Transverse colon (tissue), 4 donors: Measurements from ENCODE around the gene SLC2A5. TPM values are rescaled to one million over a fixed set of nuclear protein-coding genes. Genes with fewer than 3 reads are reported as not detected.

Source experiments
- DNase-seq: peaks from one replicate; pipeline ENCODE4 v3.0.0-alpha.2; 2019
- H3K27ac ChIP-seq, 4 donors: fragments of 200-600 bp; sonication (generic); 2 replicates each; pipeline ENCODE4 v1.5.1; 2016 to 2018; ENCODE audit warnings: inconsistent platforms in 4 of 4
- H3K27me3 ChIP-seq: fragments of 200-600 bp; sonication (generic); 2 replicates; pipeline ENCODE4 v1.5.1; 2017; ENCODE audit warnings: inconsistent platforms
- H3K36me3 ChIP-seq, 4 donors: fragments of 200-600 bp; sonication (generic); 2 replicates each; pipeline ENCODE4 v1.5.1; 2017 to 2019; ENCODE audit warnings: inconsistent platforms in 4 of 4
- H3K4me1 ChIP-seq, 4 donors: fragments of 200-600 bp; sonication (generic); 2 replicates each; pipeline ENCODE4 v1.5.1; 2017 to 2020; ENCODE audit warnings: inconsistent platforms in 4 of 4
- H3K4me3 ChIP-seq, 4 donors: fragments of 200-600 bp; sonication (generic); 1 replicate in 1 of 4; 2 replicates in 3 of 4; pipeline versions ENCODE4 v1.5.1 to v1.6.1; 2017 to 2019; ENCODE audit warnings: inconsistent platforms in 4 of 4
- H3K9me3 ChIP-seq, 2 donors: fragments of 200-600 bp; sonication (generic); 2 replicates each; pipeline ENCODE4 v1.5.1; 2017 to 2019; ENCODE audit warnings: inconsistent platforms in 2 of 2
- EP300 ChIP-seq: sonication (generic); formaldehyde crosslinking; IDR thresholded peaks from one replicate; pipeline ENCODE4 v1.6.1; 2017; ENCODE audit warnings: antibody characterized with exemption, low read depth
- POLR2A ChIP-seq: fragments of 450-650 bp; IDR thresholded peaks from one replicate; pipeline ENCODE4 v1.6.1; 2016; ENCODE audit warnings: antibody characterized with exemption, mild to moderate bottlenecking, moderate library complexity
- POLR2AphosphoS5 ChIP-seq, 3 donors: sonication (generic); formaldehyde crosslinking; IDR thresholded peaks; one replicate each; pipeline ENCODE4 v1.6.1; 2016; ENCODE audit warnings: antibody characterized with exemption in 3 of 3
- WGBS, 2 donors: methylation state at CpG; one replicate each; pipeline ENCODE4 v1.1.5; 2018; ENCODE audit warnings: low coverage in 1 of 2; 5-methylcytosine and 5-hydroxymethylcytosine counted together
- in situ Hi-C, 4 donors: fragments of 200-750 bp; cut with MboI; loops; one replicate each; pipeline versions ENCODE4 v1.15.0 to v1.15.1; 2017; ENCODE audit warnings: low sequenced_read_pairs in 3 of 4, low pct_ligation_motif_present in 1 of 4, low pct_unique_long_range_greater_than_20kb in 1 of 4
- intact Hi-C: fragments of 100-400 bp; cut with DNase I; formaldehyde crosslinking; loops from one replicate; pipeline ENCODE4 v1.15.1; 2023; ENCODE audit warnings: low total_unique reads
- total RNA-seq, 4 donors: library from RNA; depleted of rRNA; stranded (reverse); fragments of >200 nt; gene quantifications; one replicate each; pipeline ENCODE4 v1.1.0, GENCODE V29; 2016
- TF ChIP-seq, protein P1 (sequence below), 5 experiments: fragments of 200-600 bp in 3 of 5; fragments of 450-650 bp in 2 of 5; sonication (generic) in 3 of 5; IDR thresholded peaks; 1 replicate in 2 of 5; 2 replicates in 3 of 5; pipeline ENCODE4 v1.5.1; 2016 to 2017; ENCODE audit warnings: antibody characterized with exemption in 5 of 5, inconsistent platforms in 3 of 5, mild to moderate bottlenecking in 2 of 5, moderate library complexity in 1 of 5

The SLC2A5 gene, protein sequence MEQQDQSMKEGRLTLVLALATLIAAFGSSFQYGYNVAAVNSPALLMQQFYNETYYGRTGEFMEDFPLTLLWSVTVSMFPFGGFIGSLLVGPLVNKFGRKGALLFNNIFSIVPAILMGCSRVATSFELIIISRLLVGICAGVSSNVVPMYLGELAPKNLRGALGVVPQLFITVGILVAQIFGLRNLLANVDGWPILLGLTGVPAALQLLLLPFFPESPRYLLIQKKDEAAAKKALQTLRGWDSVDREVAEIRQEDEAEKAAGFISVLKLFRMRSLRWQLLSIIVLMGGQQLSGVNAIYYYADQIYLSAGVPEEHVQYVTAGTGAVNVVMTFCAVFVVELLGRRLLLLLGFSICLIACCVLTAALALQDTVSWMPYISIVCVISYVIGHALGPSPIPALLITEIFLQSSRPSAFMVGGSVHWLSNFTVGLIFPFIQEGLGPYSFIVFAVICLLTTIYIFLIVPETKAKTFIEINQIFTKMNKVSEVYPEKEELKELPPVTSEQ
- total RNA-seq: 10 to 100 TPM in 2 of 4 donors, 1 to 10 TPM in 2; 5.9 to 21.3 (median 13.3) TPM

DNA sequence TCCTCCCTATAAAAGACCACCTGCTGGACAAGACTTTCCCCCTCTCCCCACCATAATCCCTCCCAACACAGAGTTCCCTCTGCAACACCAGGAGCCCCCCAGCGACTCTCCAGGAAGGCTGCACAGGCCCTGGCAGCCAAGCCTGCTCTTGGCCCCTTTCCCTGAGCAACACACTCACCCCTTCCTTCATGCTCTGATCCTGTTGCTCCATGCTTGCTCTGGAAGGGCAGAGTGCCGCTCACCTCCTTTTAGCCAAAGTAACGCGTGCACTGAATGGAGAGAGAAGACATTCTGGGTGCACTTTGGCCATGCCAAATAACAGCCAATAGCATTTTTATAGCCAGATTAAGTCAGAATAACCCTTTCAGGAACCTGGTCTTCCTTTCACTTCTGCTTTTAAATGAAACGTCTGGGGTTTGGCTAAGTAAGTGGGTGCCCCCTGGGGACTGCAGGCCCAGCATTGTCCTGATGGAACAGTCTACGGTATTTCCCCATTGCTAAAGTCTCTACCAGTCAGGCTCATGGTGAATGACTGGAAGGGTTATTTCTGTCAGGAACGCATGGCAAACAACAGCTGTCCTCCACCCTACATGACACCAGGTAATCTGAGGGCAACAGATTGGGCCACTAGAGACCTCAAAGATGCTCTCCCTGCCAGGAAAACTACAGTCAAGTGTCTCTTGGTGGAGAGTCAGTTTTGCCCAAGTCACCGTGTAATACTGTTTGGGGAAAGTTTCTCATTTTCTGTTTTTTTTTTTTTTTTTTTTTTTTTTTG lies at the start of gene SLC2A5:
Gene SLC2A5 (minus strand): TSS at position 310 of the 775 bp plus-strand sequence. CDS start 99 bp downstream, at position 211.
- DNase-seq: peak; percentile 49
- Histone ChIP-seq H3K4me1 (peaks cover 17 to 34% (median 25%) of the 10 kb centered on the region in 4 donors), H3K27ac (peak within 1 kb of the TSS; percentile 59 to 80 (median 76)), H3K27me3 (no peaks in the 10 kb centered on the region), H3K9me3 (no peaks in the 10 kb centered on the region), H3K36me3 (no peaks in the 10 kb centered on the region), H3K4me3 (peak within 1 kb of the TSS in 3 of 4 donors; percentile 7 to 21 (median 11))
- in situ Hi-C loops: no loop called here
- TF ChIP-seq POLR2AphosphoS5 (IDR thresholded peaks at IDR 0.05) (peak in 1 of 3 donors; percentile 28), POLR2A (peak; percentile 33), EP300 (no peak)
- TF ChIP-seq, protein P1, sequence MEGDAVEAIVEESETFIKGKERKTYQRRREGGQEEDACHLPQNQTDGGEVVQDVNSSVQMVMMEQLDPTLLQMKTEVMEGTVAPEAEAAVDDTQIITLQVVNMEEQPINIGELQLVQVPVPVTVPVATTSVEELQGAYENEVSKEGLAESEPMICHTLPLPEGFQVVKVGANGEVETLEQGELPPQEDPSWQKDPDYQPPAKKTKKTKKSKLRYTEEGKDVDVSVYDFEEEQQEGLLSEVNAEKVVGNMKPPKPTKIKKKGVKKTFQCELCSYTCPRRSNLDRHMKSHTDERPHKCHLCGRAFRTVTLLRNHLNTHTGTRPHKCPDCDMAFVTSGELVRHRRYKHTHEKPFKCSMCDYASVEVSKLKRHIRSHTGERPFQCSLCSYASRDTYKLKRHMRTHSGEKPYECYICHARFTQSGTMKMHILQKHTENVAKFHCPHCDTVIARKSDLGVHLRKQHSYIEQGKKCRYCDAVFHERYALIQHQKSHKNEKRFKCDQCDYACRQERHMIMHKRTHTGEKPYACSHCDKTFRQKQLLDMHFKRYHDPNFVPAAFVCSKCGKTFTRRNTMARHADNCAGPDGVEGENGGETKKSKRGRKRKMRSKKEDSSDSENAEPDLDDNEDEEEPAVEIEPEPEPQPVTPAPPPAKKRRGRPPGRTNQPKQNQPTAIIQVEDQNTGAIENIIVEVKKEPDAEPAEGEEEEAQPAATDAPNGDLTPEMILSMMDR (IDR thresholded peaks at IDR 0.05): no peak
- intact Hi-C loops: no loop called here
- 16% methylated on average over 8 of the region's 8 CpGs; no CpG with 5 or more reads in 1 of the 2 donors for WGBS, 2 donors

DNA sequence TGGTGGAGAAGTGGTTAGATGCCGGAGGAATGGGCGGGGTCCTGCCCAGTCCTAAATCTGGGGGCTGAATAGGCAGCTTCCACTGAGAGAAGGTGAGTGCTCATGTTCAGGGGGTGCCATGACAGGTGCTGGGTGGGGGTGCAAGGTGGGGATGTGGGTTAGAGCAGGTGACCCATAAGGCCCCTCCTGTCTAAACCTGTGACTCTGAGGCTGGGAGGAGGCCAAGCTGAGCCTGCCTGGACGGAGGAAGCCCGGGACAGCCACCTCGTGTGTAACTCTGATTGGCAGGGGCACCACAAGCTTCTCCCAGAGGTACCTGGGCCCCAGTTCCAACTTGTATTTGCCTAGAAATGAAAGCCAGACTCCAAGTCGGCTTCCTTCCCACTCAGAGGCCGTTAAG lies 48.8 kb upstream of the SLC2A5 start:
- H3K4me1 ChIP-seq: peaks cover 0 to 14% (median 4%) of the 10 kb centered on the region in 4 donors
- intact Hi-C loops: no loop called here
- TF ChIP-seq POLR2AphosphoS5 (IDR thresholded peaks at IDR 0.05): no peak
- TF ChIP-seq, protein P1 (IDR thresholded peaks at IDR 0.05): no peak
- no peak for TF ChIP-seq POLR2A
- TF ChIP-seq EP300: no peak
- no peak for DNase-seq
- WGBS, 2 donors: 81 to 93% methylated on average over 2 to 7 of the region's 7 CpGs
- H3K36me3 ChIP-seq: no peaks in the 10 kb centered on the region
- in situ Hi-C loops: loop anchor here in 1 of 4 donors (25.0 kb wide), 1 partner anchor 369 kb away; no protein-coding TSS in a partner anchor
- H3K4me3 ChIP-seq: no peak overlapping the region
- no peak overlapping the region for H3K27ac ChIP-seq
- H3K27me3 ChIP-seq: no peaks in the 10 kb centered on the region
- H3K9me3 ChIP-seq: no peaks in the 10 kb centered on the region

GRCh38 chr1:9115351-9116205 lies 46.1 kb upstream of the SLC2A5 start:
- Histone ChIP-seq H3K4me1 (peaks cover 0 to 14% (median 4%) of the 10 kb centered on the region in 4 donors), H3K4me3 (no peak overlapping the region), H3K36me3 (no peaks in the 10 kb centered on the region), H3K27me3 (no peaks in the 10 kb centered on the region), H3K27ac (peak overlapping the region in 2 of 4 donors; percentile 2 to 4), H3K9me3 (no peaks in the 10 kb centered on the region)
- in situ Hi-C loops: loop anchor here in 1 of 4 donors (25.0 kb wide), 1 partner anchor 372 kb away; no protein-coding TSS in a partner anchor
- no peak for TF ChIP-seq POLR2A
- TF ChIP-seq, protein P1 (IDR thresholded peaks at IDR 0.05): no peak
- no peak for TF ChIP-seq EP300
- no peak for TF ChIP-seq POLR2AphosphoS5 (IDR thresholded peaks at IDR 0.05)
- intact Hi-C loops: no loop called here
- DNase-seq: no peak
- WGBS, 2 donors: 71 to 74% methylated on average over 5 of the region's 5 CpGs
